Stomach (tissue), 4 donors: ENCODE data around the gene WDR70.

Experiments
- CTCF ChIP-seq, 7 experiments: fragments of 450-650 bp in 4 of 7; fragments of 200-600 bp in 3 of 7; sonication (generic) in 3 of 7; IDR thresholded peaks; one replicate each; pipeline ENCODE4 v1.5.1; 2016 to 2019; ENCODE audit warnings: antibody characterized with exemption in 7 of 7, control low read depth in 2 of 7, mild to moderate bottlenecking in 1 of 7
- EP300 ChIP-seq: sonication (generic); formaldehyde crosslinking; IDR thresholded peaks from one replicate; pipeline ENCODE4 v1.6.1; 2017; ENCODE audit warnings: antibody characterized with exemption
- POLR2A ChIP-seq, 4 donors: fragments of 450-650 bp; IDR thresholded peaks; one replicate each; pipeline ENCODE4 v1.6.1; 2016; ENCODE audit warnings: antibody characterized with exemption in 4 of 4, control low read depth in 2 of 4, mild to moderate bottlenecking in 1 of 4, moderate library complexity in 1 of 4
- POLR2AphosphoS5 ChIP-seq, 3 donors: sonication (generic); formaldehyde crosslinking; IDR thresholded peaks; one replicate each; pipeline ENCODE4 v1.6.1; 2016; ENCODE audit warnings: antibody characterized with exemption in 3 of 3

GRCh38 chr5:37582202-37582601 lies 203.1 kb downstream of the WDR70 start:
- TF ChIP-seq CTCF (IDR thresholded peaks at IDR 0.05) (no peak), POLR2AphosphoS5 (IDR thresholded peaks at IDR 0.05) (no peak), POLR2A (IDR thresholded peaks at IDR 0.05) (no peak), EP300 (no peak)
